Astrocyte of the spinal cord (primary cell): Measurements from ENCODE around the gene DOCK3.
"Not testable (repeated sequence)": the region's sequence is repeated elsewhere in the genome, so short reads cannot be mapped to it uniquely, and the experiment has no call there.

Experiments used
- DNase-seq: peaks from one replicate; pipeline ENCODE4 v3.0.0; 2011; ENCODE audit warnings: low read depth, low spot score
- H3K4me3 ChIP-seq: 2 replicates; pipeline ENCODE4 v1.5.1; 2011; ENCODE audit warnings: low read depth, mild to moderate bottlenecking, low read length, moderate library complexity
- in situ Hi-C: cut with HindIII; loops from 2 replicates; pipeline ENCODE4 v1.10.0; 2017; ENCODE audit warnings: low sequenced_read_pairs
- TF ChIP-seq, protein P1 (sequence below): IDR thresholded peaks from 2 replicates; pipeline ENCODE4 v1.5.1; 2012; ENCODE audit warnings: low read depth, mild to moderate bottlenecking, low read length, inconsistent platforms

DOCK3 gene

DNA sequence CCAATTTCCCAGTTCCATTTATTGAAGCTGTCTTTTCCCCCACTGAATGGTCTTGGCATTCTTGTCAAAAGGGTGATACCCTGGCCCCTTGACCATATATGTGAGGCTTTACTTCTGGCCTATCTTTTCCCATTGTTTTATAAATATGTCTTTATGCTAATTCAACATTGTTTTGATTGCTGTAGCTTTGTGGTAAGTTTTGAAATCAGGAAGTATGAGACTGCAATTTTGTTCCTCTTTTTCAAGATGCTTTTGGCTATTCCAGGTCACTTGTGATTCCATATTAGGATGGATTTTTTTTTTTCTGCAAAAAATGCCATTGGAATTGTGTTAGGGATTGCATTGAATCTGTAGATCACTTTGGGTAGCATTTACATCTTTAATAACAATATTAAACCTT, 569.2 kb downstream of the DOCK3 start:
- H3K4me3 ChIP-seq: no peak overlapping the region
- DNase-seq: no peak
- TF ChIP-seq, protein P1, sequence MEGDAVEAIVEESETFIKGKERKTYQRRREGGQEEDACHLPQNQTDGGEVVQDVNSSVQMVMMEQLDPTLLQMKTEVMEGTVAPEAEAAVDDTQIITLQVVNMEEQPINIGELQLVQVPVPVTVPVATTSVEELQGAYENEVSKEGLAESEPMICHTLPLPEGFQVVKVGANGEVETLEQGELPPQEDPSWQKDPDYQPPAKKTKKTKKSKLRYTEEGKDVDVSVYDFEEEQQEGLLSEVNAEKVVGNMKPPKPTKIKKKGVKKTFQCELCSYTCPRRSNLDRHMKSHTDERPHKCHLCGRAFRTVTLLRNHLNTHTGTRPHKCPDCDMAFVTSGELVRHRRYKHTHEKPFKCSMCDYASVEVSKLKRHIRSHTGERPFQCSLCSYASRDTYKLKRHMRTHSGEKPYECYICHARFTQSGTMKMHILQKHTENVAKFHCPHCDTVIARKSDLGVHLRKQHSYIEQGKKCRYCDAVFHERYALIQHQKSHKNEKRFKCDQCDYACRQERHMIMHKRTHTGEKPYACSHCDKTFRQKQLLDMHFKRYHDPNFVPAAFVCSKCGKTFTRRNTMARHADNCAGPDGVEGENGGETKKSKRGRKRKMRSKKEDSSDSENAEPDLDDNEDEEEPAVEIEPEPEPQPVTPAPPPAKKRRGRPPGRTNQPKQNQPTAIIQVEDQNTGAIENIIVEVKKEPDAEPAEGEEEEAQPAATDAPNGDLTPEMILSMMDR: no peak
- in situ Hi-C loops: no loop called here

- H3K4me3 ChIP-seq: no peak overlapping the region
- DNase-seq: no peak
- TF ChIP-seq, protein P1: no peak
- in situ Hi-C loops: no loop called here
Observed at GRCh38 chr3:51245867-51246266, 571.1 kb downstream of the DOCK3 start.

DNA sequence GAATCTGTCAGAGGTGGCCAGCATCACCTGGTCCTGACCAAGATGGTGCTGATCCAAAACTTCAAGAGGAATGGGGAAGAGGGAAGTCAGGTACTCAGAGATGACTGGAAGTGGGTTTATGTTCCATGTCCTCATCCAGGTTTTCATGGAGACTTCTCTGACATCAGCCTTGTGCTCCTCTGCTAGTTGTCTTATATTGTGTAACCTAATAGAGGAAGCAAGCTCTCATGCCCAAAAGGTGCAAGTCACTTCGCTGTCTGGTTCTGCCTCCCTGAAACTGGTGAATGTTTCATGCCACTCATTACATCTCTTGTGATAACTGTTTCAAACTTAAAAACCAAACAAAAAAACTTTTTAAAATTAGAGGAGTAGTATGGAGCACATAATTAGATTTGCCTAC, 583.1 kb downstream of the DOCK3 start:
- DNase-seq: no peak
- no peak overlapping the region for H3K4me3 ChIP-seq
- TF ChIP-seq, protein P1: no peak
- in situ Hi-C loops: no loop called here

DNA sequence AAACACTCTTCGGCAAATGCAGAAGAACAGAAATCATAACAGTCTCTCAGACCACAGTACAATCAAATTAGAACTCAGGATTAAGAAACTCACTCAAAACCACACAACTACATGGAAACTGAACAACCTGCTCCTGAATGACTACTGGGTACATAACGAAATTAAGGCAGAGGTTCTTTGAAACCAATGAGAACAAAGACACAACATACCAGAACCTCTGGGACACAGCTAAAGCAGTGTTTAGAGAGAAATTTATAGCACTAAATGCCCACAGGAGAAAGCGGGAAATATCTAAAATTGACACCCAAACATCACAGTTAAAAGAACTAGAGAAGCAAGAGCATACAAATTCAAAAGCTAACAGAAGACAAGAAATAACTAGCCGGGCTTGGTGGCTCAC, 589.4 kb downstream of the DOCK3 start:
- H3K4me3 ChIP-seq, in situ Hi-C loops, DNase-seq: not testable (repeated sequence)

- TF ChIP-seq, protein P1: no peak
- DNase-seq: no peak
- no peak overlapping the region for H3K4me3 ChIP-seq
- in situ Hi-C loops: no loop called here
Observed at GRCh38 chr3:51268132-51268531, 593.4 kb downstream of the DOCK3 start.

GRCh38 chr3:51269466-51269865, 594.7 kb downstream of the DOCK3 start:
- DNase-seq: no peak
- TF ChIP-seq, protein P1: peak; percentile 11
- in situ Hi-C loops: no loop called here
- no peak overlapping the region for H3K4me3 ChIP-seq

- no peak for DNase-seq
- in situ Hi-C loops: no loop called here
- no peak overlapping the region for H3K4me3 ChIP-seq
- TF ChIP-seq, protein P1: no peak
Observed at GRCh38 chr3:51270559-51270958, 595.8 kb downstream of the DOCK3 start.
